HG02973 (cell line): ENCODE data around the gene FAXDC2.

Experiments
- ATAC-seq: cut with Tn5 transposase; IDR thresholded peaks from one replicate; pipeline ENCODE4 v1.9.1; 2021; ENCODE audit warnings: moderate library complexity; ENCODE audit not compliant: unreplicated experiment

FAXDC2 gene

GRCh38 chr5:154801083-154801482 lies 49.3 kb downstream of the FAXDC2 start:
- no peak for ATAC-seq

- ATAC-seq: no peak
Observed at GRCh38 chr5:154800582-154800981, 49.8 kb downstream of the FAXDC2 start.

GRCh38 chr5:154797762-154798161 lies 52.6 kb downstream of the FAXDC2 start:
- ATAC-seq: no peak

GRCh38 chr5:154795235-154795596 lies 55.2 kb downstream of the FAXDC2 start:
- no peak for ATAC-seq

GRCh38 chr5:154794525-154795234 lies 55.7 kb downstream of the FAXDC2 start:
- ATAC-seq: no peak

GRCh38 chr5:154793599-154794524 lies 56.5 kb downstream of the FAXDC2 start:
- ATAC-seq: no peak

- ATAC-seq: no peak
Observed at GRCh38 chr5:154791535-154791934, 58.9 kb downstream of the FAXDC2 start.

GRCh38 chr5:154788212-154788611 lies 62.2 kb downstream of the FAXDC2 start:
- no peak for ATAC-seq

GRCh38 chr5:154786414-154786813 lies 64.0 kb downstream of the FAXDC2 start:
- no peak for ATAC-seq

- no peak for ATAC-seq
Observed at GRCh38 chr5:154784856-154785255, 65.5 kb downstream of the FAXDC2 start.

GRCh38 chr5:154783774-154784460 lies 66.5 kb downstream of the FAXDC2 start:
- ATAC-seq: no peak

- ATAC-seq: no peak
Observed at GRCh38 chr5:154782812-154783592, 67.4 kb downstream of the FAXDC2 start.

- no peak for ATAC-seq
Observed at GRCh38 chr5:154782326-154782725, 68.1 kb downstream of the FAXDC2 start.

- ATAC-seq: no peak
Observed at GRCh38 chr5:154780128-154780527, 70.3 kb downstream of the FAXDC2 start.

- ATAC-seq: no peak
Observed at GRCh38 chr5:154779105-154779504, 71.3 kb downstream of the FAXDC2 start.

- no peak for ATAC-seq
Observed at GRCh38 chr5:154778534-154778933, 71.9 kb downstream of the FAXDC2 start.

- ATAC-seq: no peak
Observed at GRCh38 chr5:154776167-154776566, 74.2 kb downstream of the FAXDC2 start.

GRCh38 chr5:154773326-154773725 lies 77.1 kb downstream of the FAXDC2 start:
- no peak for ATAC-seq

- no peak for ATAC-seq
Observed at GRCh38 chr5:154771383-154771901, 79.0 kb downstream of the FAXDC2 start.

- ATAC-seq: no peak
Observed at GRCh38 chr5:154770111-154770510, 80.3 kb downstream of the FAXDC2 start.
